A549 treated with AZD2906 at 1 μM for 4 hours (cell line): ENCODE data around the gene SNTN. TPM values are rescaled to one million over a fixed set of nuclear protein-coding genes. Genes with fewer than 3 reads are reported as not detected.

Experiments
- total RNA-seq: library from RNA; stranded (reverse); fragments of 200-300 nt; extraction: Qiagen RNA extraction; gene quantifications from 5 replicates; pipeline ENCODE4 v1.2.3, GENCODE V29; 2022

Gene SNTN
- total RNA-seq, result not detected in 5 replicates

DNA sequence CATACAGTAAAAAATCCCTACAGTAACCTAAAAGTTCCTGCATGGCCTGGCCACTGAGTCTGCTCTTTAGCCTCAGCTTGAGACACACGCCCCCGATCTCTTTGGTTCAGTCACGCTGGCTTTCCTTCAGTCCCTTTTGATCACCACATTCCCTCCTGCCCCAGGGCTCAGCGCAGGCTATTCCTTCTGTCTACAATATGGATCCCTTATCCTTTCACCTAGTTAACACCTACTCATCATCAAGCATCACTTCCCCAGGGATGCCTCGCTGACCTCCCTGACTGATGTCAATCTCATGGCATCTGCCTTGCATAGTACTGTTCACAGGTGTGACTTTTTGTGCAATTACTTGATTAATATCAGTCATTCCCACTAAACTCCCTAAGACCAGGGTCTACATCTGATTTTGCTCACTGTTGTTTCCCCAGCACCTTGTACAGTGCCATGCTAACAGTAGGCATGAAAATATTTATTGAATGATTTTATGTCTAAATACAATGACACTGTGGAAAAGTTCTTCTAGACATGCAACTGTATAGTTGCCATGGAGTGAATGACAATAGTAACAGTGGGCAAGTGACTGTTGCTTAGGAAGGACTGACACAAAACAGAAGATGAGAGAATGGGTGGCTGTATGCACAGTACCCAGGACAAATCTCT, at the start of gene SNTN:
Gene SNTN, plus strand, starts transcription at position 610 of the 660 bp plus-strand sequence. Its CDS starts 13 bp downstream, at position 623.

Other genes with a start within 250 kb of the SNTN start
- gene C3orf49, start 166.6 kb downstream of the SNTN start, total RNA-seq, result not detected in 5 replicates
- gene THOC7, start 211.1 kb downstream of the SNTN start, total RNA-seq, result 55.7 to 69.2 TPM (median 56.9 TPM) in 5 replicates
- gene ATXN7, start 211.2 kb downstream of the SNTN start, total RNA-seq, result 4.0 to 5.9 TPM (median 4.8 TPM) in 5 replicates